Gastroesophageal sphincter (tissue), 4 donors: Measurements from ENCODE around the gene UGP2. TPM values are rescaled to one million over a fixed set of nuclear protein-coding genes. Genes with fewer than 3 reads are reported as not detected.

Experiments
- ATAC-seq: fragments of 150-250 bp; one replicate; pipeline ENCODE4 v1.9.1; 2016; ENCODE audit warnings: mild to moderate bottlenecking, moderate library complexity
- H3K27ac ChIP-seq, 4 donors: fragments of 200-600 bp; sonication (generic) in 3 of 4; 1 replicate in 3 of 4; 2 replicates in 1 of 4; pipeline ENCODE4 v1.5.1; 2016 to 2019
- H3K27me3 ChIP-seq: fragments of 200-600 bp; sonication (generic); one replicate; pipeline ENCODE4 v1.5.1; 2019
- H3K36me3 ChIP-seq, 2 donors: fragments of 200-600 bp; sonication (generic); one replicate each; pipeline ENCODE4 v1.5.1; 2019; ENCODE audit warnings: control low read depth in 1 of 2
- H3K4me1 ChIP-seq, 3 donors: fragments of 200-600 bp; sonication (generic); 1 replicate in 2 of 3; 2 replicates in 1 of 3; pipeline ENCODE4 v1.5.1; 2016 to 2019; ENCODE audit warnings: control low read depth in 2 of 3
- H3K4me3 ChIP-seq, 2 donors: fragments of 200-600 bp; sonication (generic); one replicate each; pipeline ENCODE4 v1.5.1; 2019; ENCODE audit warnings: mild to moderate bottlenecking in 1 of 2, moderate library complexity in 1 of 2
- H3K9me3 ChIP-seq, 3 donors: fragments of 200-600 bp; sonication (generic); one replicate each; pipeline ENCODE4 v1.5.1; 2017 to 2019; ENCODE audit warnings: control low read depth in 2 of 3
- EP300 ChIP-seq: sonication (generic); formaldehyde crosslinking; IDR thresholded peaks from one replicate; pipeline ENCODE4 v1.6.1; 2017; ENCODE audit warnings: antibody characterized with exemption, mild to moderate bottlenecking
- POLR2A ChIP-seq, 2 donors: fragments of 450-650 bp; IDR thresholded peaks; one replicate each; pipeline ENCODE4 v1.6.1; 2017; ENCODE audit warnings: antibody characterized with exemption in 2 of 2, mild to moderate bottlenecking in 2 of 2, moderate library complexity in 1 of 2
- POLR2AphosphoS5 ChIP-seq: sonication (generic); formaldehyde crosslinking; IDR thresholded peaks from one replicate; pipeline ENCODE4 v1.6.1; 2017; ENCODE audit warnings: antibody characterized with exemption
- WGBS, 2 donors: methylation state at CpG; one replicate each; pipeline ENCODE4 v1.1.5; 2018; ENCODE audit warnings: low coverage in 1 of 2; 5-methylcytosine and 5-hydroxymethylcytosine counted together
- total RNA-seq, 4 donors: library from RNA; depleted of rRNA; stranded (reverse); fragments of >200 nt; gene quantifications; one replicate each; pipeline ENCODE4 v1.1.0, GENCODE V29; 2016
- TF ChIP-seq, protein P1 (sequence below), 4 experiments: fragments of 200-600 bp in 2 of 4; fragments of 450-650 bp in 2 of 4; sonication (generic) in 1 of 4; IDR thresholded peaks; one replicate each; pipeline ENCODE4 v1.5.1; 2017 to 2019; ENCODE audit warnings: antibody characterized with exemption in 4 of 4, mild to moderate bottlenecking in 2 of 4, moderate library complexity in 2 of 4

The UGP2 gene
- total RNA-seq, 4 donors from 2014 or later, result 151 to 222 (median 164) TPM

DNA sequence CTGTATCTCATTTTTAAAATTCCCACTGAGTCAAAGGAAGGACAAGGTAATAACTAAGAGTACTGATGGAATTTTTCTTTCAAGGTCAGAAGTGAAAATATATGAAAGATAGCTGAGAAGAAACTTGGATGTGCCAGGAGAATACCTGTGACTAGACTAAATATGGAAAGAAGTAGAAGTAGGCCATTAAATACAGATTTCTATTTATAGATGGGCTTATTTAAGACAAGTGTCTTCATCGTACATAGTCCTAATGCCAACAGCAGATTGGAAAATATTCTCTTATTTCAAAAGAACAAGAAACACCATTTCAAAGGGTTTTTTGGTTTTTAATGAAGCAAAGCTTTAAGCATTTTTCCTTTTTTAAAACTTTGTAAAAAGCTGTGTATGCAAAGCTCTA, 22.0 kb downstream of the UGP2 start:
- H3K27me3 ChIP-seq, result no peaks in the 10 kb centered on the region
- H3K36me3 ChIP-seq, result peaks cover 0 to 43% of the 10 kb centered on the region in 2 donors
- H3K4me1 ChIP-seq, result peaks cover 0 to 33% (median 0%) of the 10 kb centered on the region in 3 donors
- TF ChIP-seq, protein P1, sequence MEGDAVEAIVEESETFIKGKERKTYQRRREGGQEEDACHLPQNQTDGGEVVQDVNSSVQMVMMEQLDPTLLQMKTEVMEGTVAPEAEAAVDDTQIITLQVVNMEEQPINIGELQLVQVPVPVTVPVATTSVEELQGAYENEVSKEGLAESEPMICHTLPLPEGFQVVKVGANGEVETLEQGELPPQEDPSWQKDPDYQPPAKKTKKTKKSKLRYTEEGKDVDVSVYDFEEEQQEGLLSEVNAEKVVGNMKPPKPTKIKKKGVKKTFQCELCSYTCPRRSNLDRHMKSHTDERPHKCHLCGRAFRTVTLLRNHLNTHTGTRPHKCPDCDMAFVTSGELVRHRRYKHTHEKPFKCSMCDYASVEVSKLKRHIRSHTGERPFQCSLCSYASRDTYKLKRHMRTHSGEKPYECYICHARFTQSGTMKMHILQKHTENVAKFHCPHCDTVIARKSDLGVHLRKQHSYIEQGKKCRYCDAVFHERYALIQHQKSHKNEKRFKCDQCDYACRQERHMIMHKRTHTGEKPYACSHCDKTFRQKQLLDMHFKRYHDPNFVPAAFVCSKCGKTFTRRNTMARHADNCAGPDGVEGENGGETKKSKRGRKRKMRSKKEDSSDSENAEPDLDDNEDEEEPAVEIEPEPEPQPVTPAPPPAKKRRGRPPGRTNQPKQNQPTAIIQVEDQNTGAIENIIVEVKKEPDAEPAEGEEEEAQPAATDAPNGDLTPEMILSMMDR (IDR thresholded peaks at IDR 0.05), result no peak
- TF ChIP-seq POLR2A (IDR thresholded peaks at IDR 0.05) (no peak), EP300 (no peak), POLR2AphosphoS5 (no peak)
- no peak overlapping the region for H3K27ac ChIP-seq
- no peak overlapping the region for H3K4me3 ChIP-seq
- ATAC-seq, result no peak
- H3K9me3 ChIP-seq, result no peaks in the 10 kb centered on the region
- 38 to 42% methylated on average over 1 of the region's 1 CpG for WGBS, 2 donors

DNA sequence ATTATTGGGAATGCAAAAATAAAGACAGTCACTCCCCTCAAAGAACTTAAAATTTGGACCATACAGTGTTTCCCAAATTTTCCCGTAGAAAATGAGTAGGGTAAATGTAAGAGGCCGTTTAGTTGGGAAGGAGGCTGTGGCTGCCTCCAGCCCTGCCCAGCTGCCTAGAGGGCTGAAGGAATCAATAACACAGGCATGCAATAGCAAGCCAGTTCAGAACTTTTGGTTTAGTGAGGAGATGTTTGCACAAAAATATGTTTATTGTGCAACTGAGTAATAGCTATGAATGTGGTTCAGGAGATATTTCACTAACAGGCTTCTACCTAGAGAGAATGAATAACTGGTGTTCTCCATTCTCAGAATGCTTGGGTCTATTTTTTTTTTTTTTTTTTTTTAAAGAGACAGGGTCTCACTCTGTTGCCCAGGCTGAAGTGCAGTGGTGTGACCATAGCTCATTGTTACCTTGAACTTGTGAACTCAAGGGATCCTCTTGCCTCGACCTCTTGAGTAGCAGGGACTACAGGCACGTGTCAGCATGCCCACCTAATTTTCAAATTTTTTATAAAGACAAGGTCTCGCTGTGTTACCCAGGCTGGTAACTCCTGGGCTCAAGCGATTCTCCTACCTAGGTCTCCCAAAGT, 23.6 kb downstream of the UGP2 start:
- TF ChIP-seq POLR2AphosphoS5, result no peak
- TF ChIP-seq, protein P1 (IDR thresholded peaks at IDR 0.05), result no peak
- no peak for TF ChIP-seq EP300
- no peak for TF ChIP-seq POLR2A (IDR thresholded peaks at IDR 0.05)
- ATAC-seq, result peak; percentile 41
- H3K9me3 ChIP-seq, result no peaks in the 10 kb centered on the region
- WGBS, 2 donors, result 90 to 96% methylated on average over 4 to 6 of the region's 6 CpGs
- no peak overlapping the region for H3K27ac ChIP-seq
- H3K27me3 ChIP-seq, result no peaks in the 10 kb centered on the region
- peaks cover 0 to 33% (median 0%) of the 10 kb centered on the region in 3 donors for H3K4me1 ChIP-seq
- H3K4me3 ChIP-seq, result no peak overlapping the region
- H3K36me3 ChIP-seq, result peaks cover 0 to 28% of the 10 kb centered on the region in 2 donors

DNA sequence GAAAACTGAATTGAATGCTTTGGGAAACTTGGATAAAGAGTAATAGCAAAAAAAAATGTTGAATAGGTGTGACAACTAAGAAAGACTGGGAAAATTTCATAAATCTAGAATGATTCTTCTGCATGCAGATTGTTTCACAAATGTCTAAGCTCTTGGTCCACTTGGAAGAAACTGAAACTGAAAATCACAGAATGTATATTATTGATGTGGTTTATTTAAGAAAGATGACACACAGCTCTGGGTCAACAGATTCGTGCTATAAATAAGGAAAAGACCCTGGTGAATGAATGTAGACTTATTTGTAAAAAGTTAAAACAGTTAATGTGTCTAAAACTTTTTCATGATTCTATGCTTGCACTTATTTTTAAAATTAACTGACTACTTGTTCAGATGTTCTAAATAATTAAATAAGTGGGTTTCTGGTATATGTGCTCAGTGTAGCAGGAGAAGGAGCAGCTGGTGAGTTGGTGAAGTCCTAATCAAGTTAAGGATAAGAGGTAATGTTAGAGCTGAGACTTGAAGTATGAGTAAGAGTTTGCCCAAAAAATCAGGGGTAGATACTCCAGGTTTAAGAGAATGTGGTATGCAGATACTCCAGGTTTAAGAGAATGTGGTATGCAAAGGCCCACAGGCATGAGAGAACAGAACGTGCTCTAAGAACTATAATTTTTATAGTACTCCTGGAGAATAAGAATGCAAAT, 24.5 kb downstream of the UGP2 start:
- ATAC-seq, result no peak
- WGBS, 2 donors, result 77 to 88% methylated on average over 2 of the region's 2 CpGs
- TF ChIP-seq, protein P1 (IDR thresholded peaks at IDR 0.05), result no peak
- TF ChIP-seq EP300, result no peak
- no peak for TF ChIP-seq POLR2AphosphoS5
- no peak for TF ChIP-seq POLR2A (IDR thresholded peaks at IDR 0.05)
- no peak overlapping the region for H3K27ac ChIP-seq
- H3K27me3 ChIP-seq, result no peaks in the 10 kb centered on the region
- H3K4me1 ChIP-seq, result peaks cover 2 to 40% (median 3%) of the 10 kb centered on the region in 3 donors
- H3K9me3 ChIP-seq, result no peaks in the 10 kb centered on the region
- H3K36me3 ChIP-seq, result peaks cover 0 to 19% of the 10 kb centered on the region in 2 donors
- H3K4me3 ChIP-seq, result no peak overlapping the region

DNA sequence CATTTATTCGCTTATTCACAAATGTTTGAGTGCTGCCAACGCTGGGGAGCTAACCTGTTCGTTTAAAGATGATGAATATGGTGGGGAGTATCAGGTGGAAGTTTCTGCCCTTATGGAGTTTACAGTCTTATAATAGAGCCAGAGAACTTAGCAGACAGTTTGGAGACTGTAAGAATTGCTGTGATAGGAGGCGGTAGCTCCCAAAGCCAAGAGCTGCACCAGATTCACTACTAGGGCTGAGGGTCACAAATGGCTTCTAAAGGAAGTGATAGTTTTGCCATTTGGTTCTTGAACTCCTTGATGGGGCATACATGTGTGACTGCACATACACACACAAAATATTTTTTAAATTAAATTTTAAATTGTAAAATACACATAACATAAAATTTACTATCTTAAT, 29.0 kb downstream of the UGP2 start:
- no peaks in the 10 kb centered on the region for H3K27me3 ChIP-seq
- H3K27ac ChIP-seq, result no peak overlapping the region
- no peaks in the 10 kb centered on the region for H3K9me3 ChIP-seq
- H3K4me3 ChIP-seq, result no peak overlapping the region
- WGBS, 2 donors, result 91 to 93% methylated on average over 4 of the region's 4 CpGs
- peaks cover 0 to 11% of the 10 kb centered on the region in 2 donors for H3K36me3 ChIP-seq
- H3K4me1 ChIP-seq, result peaks cover 23 to 54% (median 24%) of the 10 kb centered on the region in 3 donors
- TF ChIP-seq POLR2AphosphoS5 (no peak), EP300 (no peak)
- no peak for ATAC-seq

DNA sequence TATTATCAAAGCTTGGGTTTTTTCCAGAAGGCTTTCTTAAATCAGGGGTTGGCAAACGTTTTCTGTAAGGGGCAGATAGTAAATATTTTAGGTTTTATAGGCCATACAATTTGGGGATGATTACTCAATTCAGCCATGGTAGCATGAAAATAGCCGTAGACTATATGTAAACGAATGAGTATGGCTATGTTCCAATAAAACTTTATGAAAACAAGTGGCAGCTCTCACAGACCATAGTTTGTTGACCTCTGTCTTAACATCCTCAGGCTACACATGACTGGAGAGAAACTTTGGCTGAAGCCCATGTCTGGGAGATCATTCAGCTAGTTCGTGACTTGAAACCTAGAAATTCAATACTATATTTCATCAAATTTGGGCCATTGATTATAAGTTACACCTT, 30.2 kb downstream of the UGP2 start:
- H3K27me3 ChIP-seq, result no peaks in the 10 kb centered on the region
- H3K9me3 ChIP-seq, result no peaks in the 10 kb centered on the region
- H3K4me3 ChIP-seq, result no peak overlapping the region
- TF ChIP-seq, protein P1 (IDR thresholded peaks at IDR 0.05), result no peak
- no peak for TF ChIP-seq POLR2A (IDR thresholded peaks at IDR 0.05)
- TF ChIP-seq EP300, result no peak
- TF ChIP-seq POLR2AphosphoS5, result no peak
- peak overlapping the region in 3 of 4 donors; percentile 44 to 70 (median 57) for H3K27ac ChIP-seq
- peaks cover 0 to 11% of the 10 kb centered on the region in 2 donors for H3K36me3 ChIP-seq
- WGBS, 2 donors, result 41 to 73% methylated on average over 3 to 4 of the region's 4 CpGs
- no peak for ATAC-seq
- H3K4me1 ChIP-seq, result peaks cover 26 to 66% (median 32%) of the 10 kb centered on the region in 3 donors
